ENCODE measurements around the gene GRPEL1.
"Not testable (repeated sequence)": the region's sequence is repeated elsewhere in the genome, so short reads cannot be mapped to it uniquely, and the experiment has no call there.

The GRPEL1 gene

DNA sequence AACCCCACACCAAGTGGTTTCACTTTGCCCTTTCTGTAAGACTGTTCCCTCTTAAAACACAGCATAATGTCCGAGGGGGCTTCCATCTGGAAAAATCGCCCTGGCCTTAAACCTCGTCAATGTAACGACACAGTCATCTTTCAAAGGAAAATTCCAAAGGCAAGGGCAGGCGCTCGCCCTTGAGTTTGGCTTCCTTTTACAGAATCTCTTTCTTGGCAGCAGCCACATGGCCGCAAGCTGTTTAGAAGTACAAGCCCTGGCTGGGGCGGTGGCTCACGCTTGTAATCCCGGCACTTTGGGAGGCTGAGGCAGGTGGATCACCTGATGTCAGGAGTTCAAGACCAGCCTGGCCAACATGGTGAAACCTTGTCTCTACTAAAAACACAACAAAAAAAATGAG, 27.1 kb upstream of the GRPEL1 start:
- no peak for DNase-seq (ENCODE audit: low spot score)
- in situ Hi-C loops (cut with MboI; ENCODE audit: low sequenced_read_pairs, unreplicated experiment): no loop called here
- TF ChIP-seq, protein P1, sequence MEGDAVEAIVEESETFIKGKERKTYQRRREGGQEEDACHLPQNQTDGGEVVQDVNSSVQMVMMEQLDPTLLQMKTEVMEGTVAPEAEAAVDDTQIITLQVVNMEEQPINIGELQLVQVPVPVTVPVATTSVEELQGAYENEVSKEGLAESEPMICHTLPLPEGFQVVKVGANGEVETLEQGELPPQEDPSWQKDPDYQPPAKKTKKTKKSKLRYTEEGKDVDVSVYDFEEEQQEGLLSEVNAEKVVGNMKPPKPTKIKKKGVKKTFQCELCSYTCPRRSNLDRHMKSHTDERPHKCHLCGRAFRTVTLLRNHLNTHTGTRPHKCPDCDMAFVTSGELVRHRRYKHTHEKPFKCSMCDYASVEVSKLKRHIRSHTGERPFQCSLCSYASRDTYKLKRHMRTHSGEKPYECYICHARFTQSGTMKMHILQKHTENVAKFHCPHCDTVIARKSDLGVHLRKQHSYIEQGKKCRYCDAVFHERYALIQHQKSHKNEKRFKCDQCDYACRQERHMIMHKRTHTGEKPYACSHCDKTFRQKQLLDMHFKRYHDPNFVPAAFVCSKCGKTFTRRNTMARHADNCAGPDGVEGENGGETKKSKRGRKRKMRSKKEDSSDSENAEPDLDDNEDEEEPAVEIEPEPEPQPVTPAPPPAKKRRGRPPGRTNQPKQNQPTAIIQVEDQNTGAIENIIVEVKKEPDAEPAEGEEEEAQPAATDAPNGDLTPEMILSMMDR (IDR thresholded peaks at IDR 0.05; ENCODE audit: borderline replicate concordance, control extremely low read depth, extremely low read depth, insufficient read depth, missing control alignments): no peak

DNA sequence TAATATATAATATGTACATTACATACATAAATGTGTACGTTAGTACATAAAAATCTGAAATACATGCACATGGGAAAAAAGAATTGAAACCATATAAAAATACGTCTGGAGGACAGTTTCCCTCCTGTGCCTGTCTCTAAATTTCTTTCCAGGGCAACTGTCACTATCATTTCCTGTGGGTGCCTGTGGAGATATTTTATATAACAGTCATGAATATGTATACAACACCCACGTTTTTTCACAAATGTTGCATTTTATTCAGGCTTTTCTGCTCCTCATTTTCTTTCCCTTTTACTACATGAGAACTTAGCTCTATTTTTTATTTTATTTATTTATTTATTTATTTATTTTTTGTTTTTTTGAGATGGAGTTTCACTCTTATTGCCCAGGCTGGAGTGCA, 24.2 kb upstream of the GRPEL1 start:
- in situ Hi-C loops (cut with MboI; ENCODE audit: low sequenced_read_pairs, unreplicated experiment): no loop called here
- TF ChIP-seq, protein P1 (IDR thresholded peaks at IDR 0.05; ENCODE audit: borderline replicate concordance, control extremely low read depth, extremely low read depth, insufficient read depth, missing control alignments): no peak
- no peak for DNase-seq (ENCODE audit: low spot score)

DNA sequence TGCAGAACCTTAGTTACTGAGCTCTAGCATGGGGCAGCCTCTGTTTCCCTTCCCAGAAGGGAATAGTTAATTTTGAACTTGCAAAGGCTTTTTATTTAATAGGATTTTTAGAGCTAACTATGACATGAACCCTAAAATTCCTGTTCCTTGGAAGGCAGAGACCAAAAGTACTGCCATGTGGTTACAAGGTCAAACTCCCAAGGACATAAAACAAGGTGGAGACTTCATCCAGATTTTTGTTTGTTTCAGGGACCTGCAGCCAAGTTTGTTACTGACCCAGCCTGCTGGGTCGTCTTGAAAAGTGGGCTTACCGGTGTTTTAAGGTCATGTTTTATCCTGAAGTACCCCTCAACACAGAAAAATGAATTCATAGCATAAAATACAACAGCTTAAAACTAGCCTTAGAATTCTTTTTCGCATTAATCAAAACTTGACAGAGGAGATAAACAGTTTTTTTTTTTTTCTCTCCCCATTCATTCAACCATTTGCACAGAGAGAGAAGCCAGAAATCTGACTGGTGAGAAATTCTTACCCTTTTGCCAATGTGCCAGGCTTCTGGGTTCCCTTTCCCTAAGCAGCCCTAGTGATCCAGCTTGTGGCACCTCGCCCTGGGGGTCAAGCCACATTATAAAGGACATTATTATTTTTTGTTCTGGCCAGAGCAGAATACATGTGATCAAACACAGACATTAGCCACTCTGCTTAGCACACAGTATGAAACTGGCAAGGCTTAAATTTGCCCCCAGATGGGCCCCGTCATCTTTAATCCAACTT, 21.5 kb upstream of the GRPEL1 start:
- TF ChIP-seq, protein P1 (IDR thresholded peaks at IDR 0.05; ENCODE audit: borderline replicate concordance, control extremely low read depth, extremely low read depth, insufficient read depth, missing control alignments): no peak
- in situ Hi-C loops (cut with MboI; ENCODE audit: low sequenced_read_pairs, unreplicated experiment): no loop called here
- no peak for DNase-seq (ENCODE audit: low spot score)

DNA sequence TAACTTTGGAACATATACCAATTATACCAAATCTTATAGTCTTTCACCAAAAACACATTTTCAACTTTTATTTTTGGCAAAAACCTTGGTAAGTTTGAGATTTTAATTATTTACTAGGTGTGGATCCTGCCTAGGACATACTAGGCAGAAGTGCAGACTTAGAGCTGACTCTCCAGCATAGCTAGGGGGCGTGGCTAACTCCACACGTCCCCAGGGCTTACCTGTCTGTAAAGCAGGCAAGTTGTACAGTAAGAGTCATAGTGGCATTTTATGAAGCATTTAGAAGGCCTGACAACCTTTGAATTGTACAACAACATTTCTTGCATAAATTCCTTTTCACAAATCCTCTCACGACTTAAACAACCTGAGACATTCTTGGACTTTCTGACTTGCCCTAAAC, 19.2 kb upstream of the GRPEL1 start:
- no peak for DNase-seq (ENCODE audit: low spot score)
- TF ChIP-seq, protein P1 (IDR thresholded peaks at IDR 0.05; ENCODE audit: borderline replicate concordance, control extremely low read depth, extremely low read depth, insufficient read depth, missing control alignments): no peak
- in situ Hi-C loops (cut with MboI; ENCODE audit: low sequenced_read_pairs, unreplicated experiment): no loop called here

DNA sequence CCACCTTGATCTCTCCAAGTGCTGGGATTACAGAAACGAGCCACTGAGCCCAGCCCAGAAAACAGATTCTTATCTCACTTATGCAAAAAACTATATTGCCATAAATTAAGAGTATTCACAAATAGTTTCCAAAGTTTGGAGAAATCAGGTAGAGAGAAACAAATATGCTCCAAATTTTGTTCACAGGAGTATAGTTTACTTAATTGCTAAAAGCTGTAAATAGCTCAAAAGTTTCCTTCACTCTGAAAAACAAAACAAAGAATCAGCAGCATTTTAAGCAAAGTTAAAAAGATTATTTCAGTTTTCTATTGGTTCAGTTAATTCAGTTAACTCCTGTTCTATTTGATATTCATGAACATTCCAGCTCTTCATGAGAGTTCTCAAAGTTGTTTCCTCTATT, 18.5 kb upstream of the GRPEL1 start:
- no peak for DNase-seq (ENCODE audit: low spot score)
- TF ChIP-seq, protein P1 (IDR thresholded peaks at IDR 0.05; ENCODE audit: borderline replicate concordance, control extremely low read depth, extremely low read depth, insufficient read depth, missing control alignments): no peak
- in situ Hi-C loops (cut with MboI; ENCODE audit: low sequenced_read_pairs, unreplicated experiment): no loop called here

DNA sequence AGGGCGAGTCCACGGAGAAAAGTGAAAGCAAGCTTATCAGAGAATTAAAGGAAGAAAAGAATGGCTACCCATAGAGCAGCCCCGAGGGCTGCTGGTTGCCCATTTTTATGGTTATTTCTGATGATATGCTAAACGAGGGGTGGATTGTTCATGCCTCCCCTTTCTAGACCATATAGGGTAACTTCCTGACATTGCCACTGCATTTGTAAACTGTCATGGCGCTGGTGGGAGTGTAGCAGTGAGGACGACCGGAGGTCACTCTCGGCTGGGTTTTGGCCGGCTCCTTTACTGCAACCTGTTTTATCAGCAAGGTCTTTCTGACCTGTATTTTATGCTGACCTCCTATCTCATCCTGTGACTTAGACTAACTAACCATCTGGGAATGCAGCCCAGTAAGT, 16.7 kb upstream of the GRPEL1 start:
- DNase-seq (ENCODE audit: low spot score); in situ Hi-C loops (cut with MboI; ENCODE audit: low sequenced_read_pairs, unreplicated experiment): not testable (repeated sequence)

DNA sequence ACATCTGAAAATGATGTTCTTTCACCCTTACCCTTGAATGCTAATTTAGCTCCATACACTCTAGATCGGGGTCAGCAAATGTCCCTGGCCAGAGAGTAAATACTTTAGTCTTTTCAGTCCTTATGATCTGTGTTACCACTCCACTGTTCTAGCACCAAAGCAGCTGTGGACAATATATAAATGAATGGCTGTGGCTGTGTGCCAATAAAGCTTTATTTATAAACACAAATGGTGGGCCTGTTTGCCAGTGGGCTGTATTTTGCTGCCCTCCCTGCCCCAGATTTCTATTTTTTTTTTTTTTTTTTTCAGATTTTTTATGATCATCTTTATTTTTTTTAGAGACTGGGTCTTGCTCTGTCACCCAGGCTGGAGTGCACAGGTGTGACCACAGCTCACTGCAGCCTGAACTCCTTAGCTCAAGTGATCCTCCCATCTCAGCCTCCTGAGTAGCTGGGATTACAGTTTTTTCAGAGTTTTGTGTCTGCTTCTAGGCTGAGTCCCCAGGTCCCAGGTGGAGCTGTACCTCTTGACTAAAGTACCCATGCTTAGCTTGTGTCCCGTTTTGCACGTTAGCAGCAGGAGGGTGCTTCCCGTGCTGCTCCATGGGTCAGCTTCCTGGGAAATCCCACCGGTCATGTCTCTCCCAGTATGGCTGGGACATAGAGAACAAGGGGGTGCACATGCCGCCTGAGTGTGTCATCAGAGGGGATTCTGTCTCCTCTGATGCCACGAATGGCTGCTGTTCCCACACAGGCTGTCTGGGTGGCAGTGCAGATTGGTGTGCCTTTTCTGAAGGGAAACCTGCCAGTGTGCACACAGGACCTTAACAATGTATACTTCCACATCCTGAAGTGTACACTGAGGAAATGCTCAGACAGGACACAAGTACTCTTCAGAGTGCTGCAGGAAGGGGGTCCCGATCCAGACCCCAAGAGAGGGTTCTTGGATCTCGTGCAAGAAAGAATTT, 16.0 kb upstream of the GRPEL1 start:
- in situ Hi-C loops (cut with MboI; ENCODE audit: low sequenced_read_pairs, unreplicated experiment): no loop called here
- no peak for DNase-seq (ENCODE audit: low spot score)

DNA sequence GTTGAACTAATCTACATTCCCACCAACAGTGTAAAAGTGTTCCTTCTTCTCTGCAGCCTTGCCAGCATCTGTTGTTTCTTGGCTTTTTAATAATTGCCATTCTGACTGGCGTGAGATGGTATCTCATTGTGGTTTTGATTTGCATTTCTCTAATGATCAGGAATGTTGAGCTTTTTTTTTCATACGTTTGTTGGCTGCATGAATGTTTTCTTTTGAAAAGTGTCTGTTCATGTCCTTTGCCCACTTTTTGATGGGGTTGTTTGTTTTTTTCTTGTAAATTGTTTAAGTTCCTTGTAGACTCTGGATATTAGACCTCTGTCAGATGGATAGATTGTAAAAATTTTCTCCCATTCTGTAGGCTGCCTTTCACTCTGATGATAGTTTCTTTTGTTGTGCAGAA, 12.0 kb upstream of the GRPEL1 start:
- in situ Hi-C loops (cut with MboI; ENCODE audit: low sequenced_read_pairs, unreplicated experiment): loop anchor here (10.0 kb wide), 1 partner anchor 185 kb away; no protein-coding TSS in a partner anchor
- not testable (repeated sequence) for DNase-seq (ENCODE audit: low spot score)

More for the DNA sequence above, 16.0 kb upstream of the GRPEL1 start:
- TF ChIP-seq, protein P1 (IDR thresholded peaks at IDR 0.05; ENCODE audit: borderline replicate concordance, control extremely low read depth, extremely low read depth, insufficient read depth, missing control alignments): no peak

DNA sequence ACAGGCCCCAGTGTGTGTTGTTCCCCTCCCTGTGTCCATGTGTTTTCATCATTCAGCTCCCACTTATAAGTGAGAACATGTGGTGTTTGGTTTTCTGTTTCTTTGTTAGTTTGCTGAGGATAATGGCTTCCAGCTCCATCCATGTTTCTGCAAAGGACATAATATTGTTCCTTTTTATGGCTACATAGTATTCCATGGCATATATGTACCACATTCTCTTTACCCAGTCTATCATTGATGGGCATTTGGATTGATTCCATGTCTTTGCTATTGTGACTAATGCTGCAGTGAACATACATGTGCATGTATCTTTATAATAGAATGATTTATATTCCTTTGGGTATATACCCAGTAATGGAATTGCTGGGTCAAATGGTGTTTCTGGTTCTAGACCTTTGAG, 11.6 kb upstream of the GRPEL1 start:
- in situ Hi-C loops (cut with MboI; ENCODE audit: low sequenced_read_pairs, unreplicated experiment): loop anchor here (10.0 kb wide), 1 partner anchor 185 kb away; no protein-coding TSS in a partner anchor
- not testable (repeated sequence) for DNase-seq (ENCODE audit: low spot score)

Data from GM13976 (cell line).